CD4-positive, alpha-beta T cell treated with Interleukin-12 subunit alpha and Interleukin-12 subunit beta, for 1 hour (primary cell): ENCODE data around the gene PSG5.
"Not testable (repeated sequence)": the region's sequence is repeated elsewhere in the genome, so short reads cannot be mapped to it uniquely, and the experiment has no call there.

ENCODE experiments used
- DNase-seq: peaks from one replicate; pipeline ENCODE4 v3.0.0-alpha.2; 2020

The PSG5 gene

DNA sequence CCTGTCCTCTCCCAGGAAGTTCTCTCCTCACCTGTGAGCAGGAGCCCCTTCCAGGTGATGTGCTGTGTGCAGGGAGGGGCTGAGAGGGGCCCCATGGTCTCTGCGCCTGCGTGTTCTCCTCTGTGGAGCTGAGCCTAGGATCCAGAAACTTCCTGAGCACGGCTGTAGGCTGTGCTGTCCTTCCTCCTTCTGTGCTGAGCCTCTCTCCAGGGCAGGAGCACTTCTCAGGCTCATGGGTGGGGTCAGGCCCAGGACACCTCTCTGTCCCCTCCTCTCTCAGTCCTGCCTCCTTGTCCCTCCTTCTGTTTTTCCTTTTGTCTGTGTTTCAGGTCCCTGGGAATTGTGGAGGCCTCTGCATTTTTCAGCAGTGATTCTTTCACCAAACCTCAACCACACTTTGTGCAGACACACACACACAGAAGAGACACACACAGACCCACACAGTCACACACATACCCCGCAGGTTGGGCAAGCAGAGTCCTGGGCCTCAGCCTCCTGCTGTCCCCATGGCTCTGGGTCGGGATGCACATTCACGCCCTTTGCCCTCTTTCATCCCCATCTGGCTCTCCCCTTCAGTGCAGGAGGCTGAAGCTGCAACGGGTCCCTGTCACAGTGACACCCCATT lies at the start of gene PSG5:
Gene PSG5 (minus strand): TSS at position 226 of the 625 bp plus-strand sequence. CDS start 131 bp downstream, at position 95.
- DNase-seq = not testable (repeated sequence)

- not testable (repeated sequence) for DNase-seq
These were observed 49.4 kb upstream of the PSG5 start for GRCh38 chr19:43235686-43236085.

DNA sequence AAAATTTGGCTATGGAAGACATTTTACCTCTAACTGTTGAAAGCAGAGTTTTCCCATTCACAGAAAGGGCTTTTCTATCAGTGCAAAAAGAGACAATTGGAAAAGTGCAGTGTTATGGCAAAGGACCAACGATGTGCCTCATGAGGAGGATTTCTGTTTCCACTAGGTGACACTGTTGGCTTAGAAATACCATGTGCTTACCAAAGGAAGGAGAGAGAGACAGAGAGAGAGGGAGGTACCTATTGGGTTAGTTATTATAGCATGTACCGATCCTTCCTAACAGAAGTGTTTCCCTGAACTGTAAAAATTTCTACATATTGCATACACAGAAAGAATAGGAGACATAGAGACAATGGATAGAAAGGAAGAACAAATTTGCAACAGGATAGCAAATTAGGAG lies 43.0 kb upstream of the PSG5 start:
- DNase-seq = no peak

GRCh38 chr19:43228730-43229129 lies 42.4 kb upstream of the PSG5 start:
- DNase-seq = peak; percentile 4

DNA sequence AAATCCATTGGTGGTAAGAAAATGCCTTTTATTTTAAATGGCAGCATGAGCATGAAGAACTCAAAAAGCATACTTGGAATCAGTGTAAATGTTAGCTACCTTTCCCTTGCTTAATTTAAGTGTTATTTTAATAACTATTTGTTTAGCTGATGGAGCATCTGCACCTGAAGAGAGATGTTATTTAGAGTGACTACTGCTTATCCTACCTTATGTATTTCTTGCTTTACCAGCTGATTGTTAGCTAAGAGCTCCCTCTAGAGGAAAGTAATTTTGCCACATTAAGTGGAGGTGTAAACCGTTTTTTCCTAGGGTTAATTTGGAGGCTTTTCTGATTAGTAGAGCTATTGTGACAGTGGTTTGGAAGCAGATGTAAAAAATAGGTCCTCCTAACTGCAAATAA lies 40.6 kb upstream of the PSG5 start:
- DNase-seq = not testable (repeated sequence)

- no peak for DNase-seq
These were observed 38.5 kb upstream of the PSG5 start for GRCh38 chr19:43224855-43225253.

DNA sequence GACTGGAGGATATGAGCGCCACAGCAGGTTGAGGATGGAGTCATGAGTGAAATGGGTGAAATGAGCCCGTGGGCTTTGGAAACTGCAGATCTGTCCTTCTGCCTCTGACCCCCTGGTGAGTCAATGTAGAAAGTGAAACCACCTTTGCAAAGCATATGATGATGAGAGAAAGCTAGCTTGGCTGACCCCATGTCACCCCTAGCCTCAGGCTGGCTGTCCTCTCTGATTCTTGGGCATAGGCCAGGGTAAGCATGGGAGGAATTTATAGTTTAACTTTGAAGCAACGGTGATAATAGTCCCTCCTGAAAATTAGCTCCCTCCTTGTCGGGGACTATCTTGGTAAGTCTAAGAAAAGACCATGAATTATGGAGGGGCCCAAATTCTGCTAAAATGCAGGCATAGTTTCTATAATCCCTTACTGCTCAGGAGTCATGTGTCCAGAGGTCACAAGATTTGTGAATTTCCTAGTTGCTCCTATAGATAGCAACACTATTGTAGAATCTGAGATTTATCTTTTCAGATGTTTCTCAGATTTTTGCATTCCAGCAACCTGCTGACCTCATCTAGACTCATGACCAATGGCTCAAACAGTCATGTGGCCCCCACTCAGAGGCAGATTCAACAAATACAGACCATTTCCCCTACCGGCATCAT lies 38.0 kb upstream of the PSG5 start:
- DNase-seq = not testable (repeated sequence)

DNA sequence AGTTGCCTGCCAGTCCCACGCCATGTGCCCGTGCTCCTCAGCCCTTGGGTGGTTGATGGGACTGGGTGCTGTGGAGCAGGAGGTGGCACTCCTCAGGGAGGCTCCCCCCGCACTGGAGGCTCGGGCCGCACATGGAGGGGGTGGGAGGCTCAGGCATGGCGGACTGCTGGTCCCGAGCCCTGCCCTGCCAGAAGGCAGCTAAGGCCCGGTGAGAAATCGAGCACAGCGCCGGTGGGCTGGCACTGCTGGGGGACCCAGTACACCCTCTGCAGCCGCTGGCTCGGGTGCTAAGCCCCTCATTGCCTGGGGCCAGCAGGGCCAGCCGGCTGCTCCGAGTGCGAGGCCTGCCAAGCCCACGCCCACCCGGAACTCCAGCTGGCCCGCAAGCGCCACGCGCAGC lies 35.6 kb upstream of the PSG5 start:
- not testable (repeated sequence) for DNase-seq

- DNase-seq = not testable (repeated sequence)
These were observed 32.8 kb upstream of the PSG5 start for GRCh38 chr19:43219136-43219535.

DNA sequence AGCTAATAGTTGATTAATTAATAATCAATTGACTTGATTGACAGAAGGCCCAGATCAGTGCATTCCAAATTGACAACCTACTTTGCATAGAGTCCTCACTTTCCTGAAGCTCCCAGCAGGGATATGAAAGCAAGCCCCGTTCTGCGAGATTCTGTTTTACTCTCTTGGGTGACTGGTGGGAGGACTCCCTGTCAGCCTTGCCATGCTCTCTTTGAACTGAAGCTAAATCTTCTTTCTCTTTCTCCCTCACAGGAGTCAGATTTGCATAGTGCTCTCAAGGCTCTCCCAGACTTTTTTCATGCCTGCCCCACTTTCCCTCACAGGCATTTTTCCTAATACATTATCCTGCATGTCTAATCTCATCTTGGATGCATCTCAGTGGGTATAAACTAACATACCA lies 29.5 kb upstream of the PSG5 start:
- not testable (repeated sequence) for DNase-seq

GRCh38 chr19:43207991-43208390 lies 21.7 kb upstream of the PSG5 start:
- DNase-seq = no peak

DNA sequence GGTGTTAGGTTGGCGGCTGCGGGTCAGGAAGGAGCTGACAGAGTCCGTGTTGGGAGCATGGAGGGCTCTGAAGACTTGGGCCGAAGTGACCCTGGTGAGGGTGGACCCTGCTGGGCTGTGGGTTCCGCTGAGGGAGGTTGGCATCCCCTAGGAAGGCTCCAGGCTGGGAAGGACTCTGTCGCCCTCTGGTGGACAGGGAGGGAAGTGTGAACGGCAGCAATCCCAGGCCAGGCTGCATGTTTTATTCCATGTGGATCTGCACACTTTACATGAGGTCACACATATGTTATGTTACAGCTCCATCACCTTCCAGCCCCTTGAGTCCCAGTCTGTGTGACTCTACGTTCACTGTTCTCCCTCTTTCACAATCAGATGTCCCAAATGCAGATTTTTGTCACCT lies 20.8 kb upstream of the PSG5 start:
- DNase-seq = not testable (repeated sequence)

DNA sequence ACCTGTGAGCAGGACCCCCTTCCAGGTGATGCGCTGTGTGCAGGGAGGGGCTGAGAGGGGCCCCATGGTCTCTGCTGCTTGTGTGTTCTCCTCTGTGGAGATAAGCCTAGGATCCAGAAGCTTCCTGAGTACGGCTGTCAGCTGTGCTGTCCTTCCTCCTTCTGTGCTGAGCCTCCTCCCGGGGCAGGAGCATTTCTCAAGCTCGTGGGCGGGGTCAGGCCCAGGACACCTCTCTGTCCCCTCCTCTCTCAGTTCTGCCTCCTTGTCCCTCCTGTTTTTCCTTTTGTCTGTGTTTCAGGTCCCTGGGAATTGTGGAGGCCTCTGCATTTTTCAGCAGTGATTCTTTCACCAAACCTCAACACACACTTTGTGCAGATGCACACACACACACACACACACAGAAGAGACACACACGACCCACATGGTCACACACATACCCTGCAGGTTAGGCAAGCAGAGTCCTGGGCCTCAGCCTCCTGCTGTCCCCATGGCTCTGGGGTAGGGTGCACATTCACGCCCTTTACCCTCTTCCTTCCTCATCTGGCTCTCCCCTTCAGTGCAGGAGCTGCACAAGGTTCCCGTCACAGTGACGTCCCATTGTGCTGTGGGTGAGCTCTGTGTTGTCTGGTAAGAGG lies 19.3 kb upstream of the PSG5 start, which contains the start of gene PSG4:
Gene PSG4 (minus strand): TSS at position 168 of the 635 bp plus-strand sequence. CDS start 102 bp downstream, at position 66.
- DNase-seq = not testable (repeated sequence)

DNA sequence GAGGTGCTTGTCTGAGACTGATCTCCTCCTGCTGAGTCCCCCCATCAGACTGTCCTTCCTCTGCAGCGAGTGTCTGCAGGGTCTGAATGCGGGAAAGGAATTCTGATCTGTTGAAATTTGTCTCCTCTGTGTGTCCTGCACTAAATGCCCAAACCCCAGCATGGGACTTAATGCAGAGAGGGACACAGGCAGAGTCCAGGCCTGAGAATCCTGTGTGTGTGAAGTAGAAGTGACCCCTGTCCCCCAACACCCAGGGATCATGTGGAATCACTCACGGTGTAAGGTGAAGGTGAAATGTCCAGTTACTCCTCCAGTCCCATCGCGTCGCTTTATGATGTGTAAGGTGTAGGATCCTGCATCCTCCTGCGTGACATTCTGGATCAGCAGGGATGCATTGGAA lies 17.3 kb upstream of the PSG5 start:
- DNase-seq = not testable (repeated sequence)

- DNase-seq = not testable (repeated sequence)
These were observed 15.6 kb upstream of the PSG5 start for GRCh38 chr19:43201891-43202290.

DNA sequence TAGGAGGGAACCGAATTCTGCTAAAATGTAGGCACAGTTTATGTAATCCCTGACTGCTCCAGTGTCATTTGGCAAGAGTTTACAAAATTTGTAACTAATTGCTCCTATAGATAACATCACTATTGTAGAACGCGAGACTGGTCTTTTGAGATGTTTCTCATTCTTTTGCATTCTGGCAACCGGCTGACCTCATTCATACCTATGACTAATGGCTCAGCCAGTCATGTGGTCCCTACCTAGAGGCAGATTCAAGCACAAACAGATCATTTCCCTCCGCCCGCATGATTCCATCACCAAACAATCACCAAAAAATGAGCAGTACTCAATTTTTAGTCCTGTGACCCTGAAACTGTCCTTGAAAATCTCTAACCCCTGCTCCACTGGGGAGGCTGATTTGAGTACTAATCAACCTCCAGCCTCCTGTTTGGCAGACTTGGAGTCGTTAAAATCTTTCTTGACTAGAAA lies 15.0 kb upstream of the PSG5 start:
- not testable (repeated sequence) for DNase-seq

DNA sequence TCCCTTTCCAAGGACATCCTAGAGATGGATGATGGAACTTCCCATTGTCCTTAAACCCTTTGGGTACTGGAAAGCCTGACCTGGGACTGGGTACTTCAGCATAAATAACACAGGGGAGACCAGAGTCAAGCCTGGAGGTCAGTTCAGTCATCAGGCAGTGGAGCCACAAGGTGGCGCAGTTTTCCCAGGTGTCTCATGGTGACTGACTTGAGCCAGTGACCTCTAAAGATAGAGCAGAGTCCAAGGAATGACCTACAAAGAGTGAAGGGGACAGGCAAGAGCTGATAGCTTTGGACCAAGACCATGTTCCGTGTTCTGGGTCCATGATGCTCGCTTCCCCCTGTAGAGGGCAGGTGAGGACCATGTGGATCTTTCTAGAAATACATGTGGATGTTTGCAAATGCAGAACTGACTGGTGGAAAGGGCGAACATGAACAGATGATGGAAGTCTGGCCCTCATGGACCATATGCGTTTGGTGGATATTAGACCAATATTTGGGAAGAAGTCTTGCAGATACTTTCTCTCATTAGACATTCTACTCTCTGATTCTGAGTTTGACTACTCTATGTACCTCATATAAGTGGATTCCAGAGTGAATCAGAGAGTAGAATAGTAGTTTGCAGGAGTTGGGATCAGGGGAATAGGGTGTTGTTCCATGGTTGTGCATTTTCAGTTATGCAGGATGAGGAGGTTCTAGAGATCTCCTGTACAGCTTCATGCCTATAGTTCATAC lies 12.5 kb upstream of the PSG5 start:
- not testable (repeated sequence) for DNase-seq

GRCh38 chr19:43197666-43198397 lies 11.5 kb upstream of the PSG5 start:
- not testable (repeated sequence) for DNase-seq

DNA sequence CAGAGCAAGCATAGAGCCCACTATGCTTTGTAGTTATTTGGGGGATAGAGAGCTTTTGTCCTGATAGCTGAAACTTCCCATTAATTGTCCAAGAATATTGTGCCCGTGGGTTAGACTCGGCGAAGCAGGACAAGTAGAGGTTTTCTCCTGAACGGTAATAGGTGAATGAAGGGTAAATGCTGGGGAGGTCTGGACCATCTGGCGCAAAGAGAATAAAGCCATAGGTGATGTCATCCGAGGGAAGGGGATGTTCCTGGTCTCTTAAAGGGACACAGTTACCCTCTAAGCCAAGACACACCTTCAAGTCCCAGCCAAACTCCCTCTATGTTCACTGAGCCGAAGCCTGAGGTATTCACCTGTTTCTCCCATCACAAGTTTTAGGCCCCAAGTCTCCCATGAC lies 8.1 kb upstream of the PSG5 start:
- not testable (repeated sequence) for DNase-seq

DNA sequence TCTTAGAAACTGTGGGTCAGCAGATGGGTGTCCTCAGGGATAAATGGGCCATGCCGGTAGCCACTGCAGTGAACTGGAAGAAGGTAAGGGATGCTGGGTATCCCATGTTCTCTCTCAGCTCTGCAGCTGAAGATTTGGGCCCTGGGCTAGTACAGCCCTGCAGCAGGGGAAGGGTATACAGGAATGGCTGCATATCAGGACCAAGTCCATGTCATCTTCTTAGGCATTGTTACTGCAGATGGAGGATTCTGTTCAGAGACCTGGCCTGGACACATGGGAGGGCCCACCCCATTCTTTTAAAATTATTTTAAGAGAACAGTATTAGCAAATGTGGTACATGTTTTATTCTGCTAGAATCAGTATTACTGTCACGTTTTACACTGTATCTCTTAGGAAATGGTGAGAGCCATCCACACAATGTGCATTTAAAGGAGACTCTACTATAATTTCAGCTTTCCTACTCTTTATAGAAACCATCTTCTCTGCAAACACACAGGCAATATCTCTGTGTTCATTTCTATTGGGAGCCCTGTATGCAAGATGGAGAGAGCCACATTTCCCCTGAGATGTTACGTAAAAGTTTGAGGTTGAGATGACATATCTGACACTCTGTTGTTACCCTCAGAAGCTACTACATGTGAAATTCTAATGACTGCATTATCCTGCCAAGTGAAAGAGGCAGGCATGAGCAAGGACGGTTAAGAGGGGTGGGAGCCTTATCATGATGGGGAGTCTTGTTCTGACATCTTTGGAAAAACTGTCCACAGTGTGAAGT lies 6.2 kb upstream of the PSG5 start:
- not testable (repeated sequence) for DNase-seq

GRCh38 chr19:43188092-43188491 lies 1.8 kb upstream of the PSG5 start:
- not testable (repeated sequence) for DNase-seq
